ENCODE results near the gene DGAT2.
"Not testable (repeated sequence)": the region's sequence is repeated elsewhere in the genome, so short reads cannot be mapped to it uniquely, and the experiment has no call there.

The DGAT2 gene

GRCh38 chr11:75735181-75735845 lies 33.3 kb upstream of the DGAT2 start:
- no peak overlapping the region for H3K4me3 ChIP-seq (ENCODE audit: low read length)
- no peak for DNase-seq (ENCODE audit: low read depth)
- no peak for TF ChIP-seq CTCF (conservative IDR thresholded peaks at IDR 0.05; ENCODE audit: low read length)

DNA sequence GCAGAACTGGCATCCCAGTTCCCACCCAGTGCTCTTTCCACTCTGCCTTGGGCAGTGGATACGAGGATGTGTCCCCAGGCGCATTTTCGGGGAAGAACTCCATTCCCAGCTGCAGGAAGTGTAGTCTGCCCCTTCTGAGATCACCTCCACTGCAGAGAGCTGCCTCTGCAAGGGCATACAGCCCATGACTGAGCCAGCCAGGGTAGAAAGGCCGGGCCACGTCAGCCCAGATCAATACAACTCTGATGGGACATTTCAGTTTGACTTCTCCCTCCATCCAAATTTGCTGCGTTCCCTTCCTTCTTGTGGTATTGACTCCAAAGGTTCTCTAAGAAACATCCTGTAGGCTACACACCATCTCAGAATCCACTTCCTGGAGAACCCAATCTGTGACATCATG lies 31.3 kb upstream of the DGAT2 start:
- H3K4me3 ChIP-seq (ENCODE audit: low read length), result no peak overlapping the region

GRCh38 chr11:75740681-75741080 lies 27.9 kb upstream of the DGAT2 start:
- no peak for TF ChIP-seq CTCF (conservative IDR thresholded peaks at IDR 0.05; ENCODE audit: low read length)
- H3K4me3 ChIP-seq (ENCODE audit: low read length), result no peak overlapping the region
- DNase-seq (ENCODE audit: low read depth), result no peak

More for the DNA sequence above, 31.3 kb upstream of the DGAT2 start:
- TF ChIP-seq CTCF (conservative IDR thresholded peaks at IDR 0.05; ENCODE audit: low read length), result no peak
- no peak for DNase-seq (ENCODE audit: low read depth)

DNA sequence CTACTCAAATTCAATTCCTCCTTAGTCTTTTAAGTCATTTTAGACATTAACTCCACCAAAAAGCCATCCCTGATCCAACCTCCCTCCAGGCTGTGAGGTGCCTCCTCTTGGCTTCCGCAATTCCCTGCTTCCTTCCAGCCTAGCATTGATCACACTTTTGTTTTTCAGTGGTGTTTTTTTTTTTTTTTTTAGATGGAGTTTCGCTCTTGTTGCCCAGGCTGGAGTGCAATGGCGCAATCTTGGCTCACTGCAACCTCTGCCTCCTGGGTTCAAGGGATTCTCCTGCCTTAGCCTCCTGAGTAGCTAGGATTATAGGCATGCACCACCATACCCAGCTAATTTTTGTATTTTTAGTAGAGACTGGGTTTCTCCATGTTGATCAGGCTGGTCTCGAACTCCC lies 25.4 kb upstream of the DGAT2 start:
- not testable (repeated sequence) for H3K4me3 ChIP-seq (ENCODE audit: low read length); DNase-seq (ENCODE audit: low read depth)

- no peak overlapping the region for H3K4me3 ChIP-seq (ENCODE audit: low read length)
- no peak for DNase-seq (ENCODE audit: low read depth)
- no peak for TF ChIP-seq CTCF (conservative IDR thresholded peaks at IDR 0.05; ENCODE audit: low read length)
Measured at GRCh38 chr11:75743711-75744563, 24.6 kb upstream of the DGAT2 start.

- no peak overlapping the region for H3K4me3 ChIP-seq (ENCODE audit: low read length)
- no peak for TF ChIP-seq CTCF (conservative IDR thresholded peaks at IDR 0.05; ENCODE audit: low read length)
- DNase-seq (ENCODE audit: low read depth), result no peak
Measured at GRCh38 chr11:75745807-75746206, 22.8 kb upstream of the DGAT2 start.

DNA sequence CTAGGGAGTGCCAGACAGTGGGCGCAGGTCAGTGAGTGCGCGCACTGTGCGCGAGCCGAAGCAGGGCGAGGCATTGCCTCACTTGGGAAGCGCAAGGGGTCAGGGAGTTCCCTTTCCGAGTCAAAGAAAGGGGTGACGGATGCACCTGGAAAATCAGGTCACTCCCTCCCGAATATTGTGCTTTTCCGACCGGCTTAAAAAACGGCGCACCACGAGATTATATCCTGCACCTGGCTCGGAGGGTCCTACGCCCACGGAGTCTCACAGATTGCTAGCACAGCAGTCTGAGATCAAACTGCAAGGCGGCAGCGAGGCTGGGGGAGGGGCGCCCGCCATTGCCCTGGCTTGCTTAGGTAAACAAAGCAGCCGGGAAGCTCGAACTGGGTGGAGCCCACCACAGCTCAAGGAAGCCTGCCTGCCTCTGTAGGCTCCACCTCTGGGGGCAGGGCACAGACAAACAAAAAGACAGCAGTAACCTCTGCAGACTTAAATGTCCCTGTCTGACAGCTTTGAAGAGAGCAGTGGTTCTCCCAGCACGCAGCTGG lies 19.8 kb upstream of the DGAT2 start:
- not testable (repeated sequence) for DNase-seq (ENCODE audit: low read depth); H3K4me3 ChIP-seq (ENCODE audit: low read length)

- DNase-seq (ENCODE audit: low read depth); H3K4me3 ChIP-seq (ENCODE audit: low read length): not testable (repeated sequence)
Measured at GRCh38 chr11:75754933-75755332, 13.6 kb upstream of the DGAT2 start.

All from AG10803 (cell line).